Fibroblast of lung (primary cell): ENCODE data around the gene CASKIN1. TPM values are rescaled to one million over a fixed set of nuclear protein-coding genes. Genes with fewer than 3 reads are reported as not detected.
"Not testable (repeated sequence)": the region's sequence is repeated elsewhere in the genome, so short reads cannot be mapped to it uniquely, and the experiment has no call there.

Experiments used
- DNase-seq, 2 donors: peaks; one replicate each; pipeline versions ENCODE4 v3.0.0 to v3.0.0-alpha.2; 2010; ENCODE audit warnings: low read depth in 2 of 2
- H2AFZ ChIP-seq: 2 replicates; pipeline ENCODE4 v1.5.1; 2012; ENCODE audit warnings: low read length, control low read depth, inconsistent platforms
- H3K27ac ChIP-seq: 2 replicates; pipeline ENCODE4 v1.5.1; 2011; ENCODE audit warnings: low read length, control low read depth; ENCODE audit not compliant: insufficient read depth
- H3K27me3 ChIP-seq: 2 replicates; pipeline ENCODE4 v1.5.1; 2011; ENCODE audit warnings: mild to moderate bottlenecking, low read length; ENCODE audit not compliant: control insufficient read depth, insufficient read depth
- H3K36me3 ChIP-seq: 2 replicates; pipeline ENCODE4 v1.5.1; 2011; ENCODE audit warnings: low read length; ENCODE audit not compliant: control insufficient read depth, insufficient read depth
- H3K4me1 ChIP-seq: 2 replicates; pipeline ENCODE4 v1.5.1; 2011; ENCODE audit warnings: low read length; ENCODE audit not compliant: control insufficient read depth, insufficient read depth; ENCODE audit errors: extremely low read depth
- H3K4me2 ChIP-seq: 2 replicates; pipeline ENCODE4 v1.5.1; 2011; ENCODE audit warnings: low read length, control low read depth; ENCODE audit not compliant: insufficient read depth; ENCODE audit errors: extremely low read depth
- H3K4me3 ChIP-seq, 4 experiments: fragments of 200-600 bp in 1 of 4; sonication (generic) in 1 of 4; replicated peaks in 1 of 4; 2 replicates each; pipeline ENCODE4 v1.5.1; 2011 to 2016; ENCODE audit warnings: low read length in 4 of 4, low read depth in 3 of 4, mild to moderate bottlenecking in 3 of 4, control low read depth in 2 of 4, inconsistent platforms in 1 of 4, mixed read lengths in 1 of 4; ENCODE audit not compliant: insufficient read depth in 1 of 4; ENCODE audit errors: control extremely low read depth in 1 of 4
- H3K79me2 ChIP-seq: 2 replicates; pipeline ENCODE4 v1.5.1; 2012; ENCODE audit warnings: mild to moderate bottlenecking, low read length, inconsistent platforms; ENCODE audit not compliant: control insufficient read depth, insufficient read depth
- H3K9ac ChIP-seq: 2 replicates; pipeline ENCODE4 v1.5.1; 2011; ENCODE audit warnings: mild to moderate bottlenecking, low read length, control low read depth; ENCODE audit not compliant: insufficient read depth
- H3K9me3 ChIP-seq: 2 replicates; pipeline ENCODE4 v1.5.1; 2012; ENCODE audit warnings: low read depth, low read length; ENCODE audit not compliant: control insufficient read depth, insufficient read depth
- H4K20me1 ChIP-seq: 2 replicates; pipeline ENCODE4 v1.5.1; 2011; ENCODE audit warnings: low read length; ENCODE audit not compliant: control insufficient read depth, insufficient read depth; ENCODE audit errors: extremely low read depth
- CTCF ChIP-seq, 2 donors: IDR thresholded peaks in 1 of 2; conservative IDR thresholded peaks in 1 of 2; 1 replicate in 1 of 2; 2 replicates in 1 of 2; pipeline ENCODE4 v1.5.1; 2011 to 2012; ENCODE audit warnings: low read length in 2 of 2, control low read depth in 1 of 2, inconsistent platforms in 1 of 2, low read depth in 1 of 2, mild to moderate bottlenecking in 1 of 2
- EZH2 ChIP-seq: IDR thresholded peaks from 2 replicates; pipeline ENCODE4 v1.5.1; 2012; ENCODE audit warnings: low read length, control low read depth, mild to moderate bottlenecking; ENCODE audit errors: missing control alignments
- polyA plus RNA-seq, 2 donors: library from polyadenylated mRNA; depleted of rRNA in 1 of 2; stranded (reverse) in 1 of 2; unstranded in 1 of 2; fragments of >200 nt; gene quantifications; 2 replicates each; pipeline ENCODE4 v1.2.1, GENCODE V29; 2011 to 2012; ENCODE audit warnings: missing spikeins in 1 of 2
- total RNA-seq: library from RNA; depleted of rRNA; stranded (reverse); fragments of >200 nt; gene quantifications from 2 replicates; pipeline ENCODE4 v1.2.1, GENCODE V29; 2014

Gene CASKIN1
- total and polyA plus RNA-seq, 2 donors (not counting 1 experiment from before 2014, with no cell fraction given), result 0.01 to 0.17 TPM

GRCh38 chr16:2142942-2143877 is 53.2 kb downstream of the CASKIN1 start:
- H3K4me2 ChIP-seq, result no peak overlapping the region
- H3K4me1 ChIP-seq, result peaks cover 4% of the 10 kb centered on the region
- no peak overlapping the region for H3K27ac ChIP-seq
- no peak for DNase-seq
- H3K79me2 ChIP-seq, result no peaks in the 10 kb centered on the region
- no peaks in the 10 kb centered on the region for H3K9me3 ChIP-seq
- no peak overlapping the region for H3K9ac ChIP-seq
- TF ChIP-seq CTCF (conservative IDR thresholded peaks at IDR 0.05 in 1 of 2, IDR thresholded peaks at IDR 0.05 in 1 of 2; ENCODE audit: low read depth in 1 of 2, low read length in 2 of 2) (no peak), EZH2 (no peak)
- no peak overlapping the region for H2AFZ ChIP-seq
- H3K36me3 ChIP-seq, result no peaks in the 10 kb centered on the region
- H3K27me3 ChIP-seq, result no peaks in the 10 kb centered on the region
- no peak overlapping the region for H3K4me3 ChIP-seq
- H4K20me1 ChIP-seq, result no peaks in the 10 kb centered on the region

GRCh38 chr16:2135770-2136490 is 60.5 kb downstream of the CASKIN1 start, which contains the start of gene PKD1:
TSS of gene PKD1 (minus strand) at chr16:2135898. CDS start at chr16:2135689, 209 bp downstream.
- DNase-seq, result peak; percentile 89 to 96
- Histone ChIP-seq H3K4me3 (peak within 1 kb of the TSS; percentile 35 to 60 (median 44)), H3K9ac (peak within 1 kb of the TSS; percentile 30), H3K79me2 (peaks cover 12% of the 10 kb centered on the region), H3K4me2 (peak within 1 kb of the TSS; percentile 35), H2AFZ (peak within 1 kb of the TSS; percentile 51)
- not testable (repeated sequence) for H3K36me3 ChIP-seq, H4K20me1 ChIP-seq, H3K27me3 ChIP-seq, H3K27ac ChIP-seq, H3K4me1 ChIP-seq, H3K9me3 ChIP-seq

GRCh38 chr16:2135071-2135470 is 61.3 kb downstream of the CASKIN1 start:
- not testable (repeated sequence) for H3K4me2 ChIP-seq, H3K27me3 ChIP-seq, H3K4me1 ChIP-seq, H3K27ac ChIP-seq, DNase-seq, H3K9me3 ChIP-seq, H4K20me1 ChIP-seq, H2AFZ ChIP-seq, H3K36me3 ChIP-seq
- Histone ChIP-seq H3K4me3 (peak overlapping the region; percentile 35 to 60 (median 44)), H3K9ac (peak overlapping the region; percentile 30), H3K79me2 (peaks cover 20% of the 10 kb centered on the region)

GRCh38 chr16:2133797-2134196 is 62.6 kb downstream of the CASKIN1 start:
- not testable (repeated sequence) for H3K9ac ChIP-seq, H3K36me3 ChIP-seq, H3K27me3 ChIP-seq, H3K4me1 ChIP-seq, DNase-seq, H2AFZ ChIP-seq, H3K9me3 ChIP-seq, H3K27ac ChIP-seq, H4K20me1 ChIP-seq
- Histone ChIP-seq H3K4me2 (peak overlapping the region; percentile 44), H3K4me3 (peak overlapping the region in 2 of 4 experiments; percentile 35 to 54), H3K79me2 (peaks cover 24% of the 10 kb centered on the region)

GRCh38 chr16:2129890-2130447 is 66.4 kb downstream of the CASKIN1 start:
- H3K4me2 ChIP-seq, H3K36me3 ChIP-seq, DNase-seq, H3K9ac ChIP-seq, H2AFZ ChIP-seq, H4K20me1 ChIP-seq, H3K27ac ChIP-seq, H3K27me3 ChIP-seq, H3K9me3 ChIP-seq: not testable (repeated sequence)
- peak overlapping the region in 1 of 4 experiments; percentile 14 for H3K4me3 ChIP-seq
- peaks cover 19% of the 10 kb centered on the region for H3K4me1 ChIP-seq
- H3K79me2 ChIP-seq, result peaks cover 47% of the 10 kb centered on the region
